ENCODE data around the gene B4GALT3. TPM values are rescaled to one million over a fixed set of nuclear protein-coding genes. Genes with fewer than 3 reads are reported as not detected.

B4GALT3 gene
- total and polyA plus RNA-seq, 2 of the 8 experiments (the other 6 are each of a cell fraction or from before 2014, with no cell fraction given), result 42.3 to 43.0 TPM

- Histone ChIP-seq H3K4me1 (replicated peaks in 1 of 4; ENCODE audit: control insufficient read depth in 3 of 4, insufficient read depth in 4 of 4, low read length in 3 of 4) (no peaks in the 10 kb centered on the region), H3K36me3 (ENCODE audit: control insufficient read depth in 2 of 4, insufficient read depth in 4 of 4, low read length in 3 of 4) (no peaks in the 10 kb centered on the region), H3K23ac (ENCODE audit: insufficient read length) (no peak overlapping the region), H2BK5ac (ENCODE audit: low read depth, low read length) (no peak overlapping the region), H3K23me2 (ENCODE audit: low read depth, low read length) (no peaks in the 10 kb centered on the region), H3K9me3 (ENCODE audit: insufficient read depth in 2 of 2, low read depth in 1 of 2, low read length in 1 of 2) (no peaks in the 10 kb centered on the region), H2BK12ac (ENCODE audit: low read depth, low read length) (no peak overlapping the region), H3K14ac (ENCODE audit: insufficient read length) (no peak overlapping the region), H2BK120ac (replicated peaks; ENCODE audit: low read depth, low read length) (no peak overlapping the region), H3K79me2 (ENCODE audit: control insufficient read depth in 1 of 2, insufficient read depth in 2 of 2, low read length in 2 of 2) (no peaks in the 10 kb centered on the region), H3K27ac (ENCODE audit: low read depth, low read length) (no peak overlapping the region), H4K91ac (replicated peaks; ENCODE audit: insufficient read length, low read length) (no peak overlapping the region), H3K27me3 (replicated peaks in 1 of 4; ENCODE audit: control insufficient read depth in 3 of 4, extremely low read depth in 1 of 4, insufficient read depth in 3 of 4, low read length in 3 of 4) (no peaks in the 10 kb centered on the region), H2AFZ (ENCODE audit: low read length) (no peak overlapping the region), H4K8ac (ENCODE audit: extremely low read depth, insufficient read depth, low read length) (no peak overlapping the region), H3K56ac (replicated peaks; ENCODE audit: insufficient read length, low read depth, low read length) (no peak overlapping the region), H2BK15ac (ENCODE audit: low read length) (no peak overlapping the region), H3K79me1 (ENCODE audit: low read depth, low read length) (no peaks in the 10 kb centered on the region), H4K20me1 (replicated peaks in 1 of 2; ENCODE audit: control insufficient read depth in 1 of 2, insufficient read depth in 2 of 2, low read length in 2 of 2) (no peaks in the 10 kb centered on the region), H2AK5ac (ENCODE audit: low read depth, low read length) (no peak overlapping the region), H3K4me2 (ENCODE audit: insufficient read depth in 1 of 2, low read depth in 2 of 2, low read length in 2 of 2) (no peak overlapping the region), H2BK20ac (ENCODE audit: low read length) (no peak overlapping the region), H3K9ac (replicated peaks in 1 of 4; ENCODE audit: extremely low read depth in 1 of 4, low read depth in 3 of 4, low read length in 3 of 4) (no peak overlapping the region), H3K4ac (replicated peaks; ENCODE audit: insufficient read length, low read depth, low read length) (no peak overlapping the region), H4K5ac (ENCODE audit: insufficient read length, low read depth, low read length) (no peak overlapping the region), H3K4me3 (ENCODE audit: extremely low read depth in 1 of 4, insufficient read depth in 2 of 4, low read depth in 3 of 4, low read length in 4 of 4) (no peak overlapping the region), H3K18ac (ENCODE audit: extremely low read depth, low read length) (no peak overlapping the region)
- 81% methylated on average over 3 of the region's 3 CpGs; no CpG with 5 or more reads in 1 of the 2 experiments for WGBS, 2 experiments (ENCODE audit: extremely low coverage in 1 of 2, insufficient coverage in 1 of 2, insufficient read length in 1 of 2, insufficient replicate concordance in 2 of 2, low coverage in 1 of 2, low lambda C conversion rate in 2 of 2, missing lambda C conversion rate in 1 of 2)
- POLR2A ChIA-PET (ENCODE audit: partially characterized antibody), result interaction anchor here (0.7 kb wide), 1 partner anchor 47 kb away, joined by 3 read pairs; no protein-coding TSS in a partner anchor
- no peak for DNase-seq (ENCODE audit: low read depth in 1 of 2, low spot score in 2 of 2)
- CTCF ChIA-PET (ENCODE audit: partially characterized antibody), result interaction anchor here (0.6 to 1.3 kb wide), 3 partner anchors 10 to 44 kb away, joined by 3 to 4 read pairs (median 3); partner anchors contain the start of gene PPOX
- no peak for FAIRE-seq
- TF ChIP-seq CTCF (IDR thresholded peaks at IDR 0.05; ENCODE audit: control extremely low read depth in 1 of 3, insufficient read depth in 1 of 3, low read depth in 1 of 3, low read length in 3 of 3) (no peak), ATF2 (IDR thresholded peaks at IDR 0.05; ENCODE audit: low read length) (no peak), CHD1 (IDR thresholded peaks at IDR 0.05; ENCODE audit: low read depth, low read length) (no peak), BRCA1 (IDR thresholded peaks at IDR 0.05; ENCODE audit: low read depth, low read length) (no peak), SP1 (IDR thresholded peaks at IDR 0.05; ENCODE audit: low read depth, low read length) (no peak), POU5F1 (IDR thresholded peaks at IDR 0.05; ENCODE audit: low read depth, low read length) (no peak), TEAD4 (IDR thresholded peaks at IDR 0.05; ENCODE audit: low read depth, low read length) (no peak)
Measured at GRCh38 chr1:161145832-161146231, 31.5 kb downstream of the B4GALT3 start.

All from H1 (cell line).